Activated B cell treated with CpG ODN at 0.5 μM for 24 hours (primary cell): ENCODE data around the gene STPG2. TPM values are rescaled to one million over a fixed set of nuclear protein-coding genes. Genes with fewer than 3 reads are reported as not detected.

Source experiments
- ATAC-seq: fragments of 200-7000 bp; cut with Tn5 transposase; one replicate; pipeline ENCODE4 v1.10.0; 2021; ENCODE audit warnings: low read depth, mild to moderate bottlenecking, moderate library complexity
- CTCF ChIA-PET: fragments of 350-600 bp; sonication (Branson Sonifier 250); formaldehyde crosslinking; loops from one replicate; lab custom pipeline; 2021; ENCODE audit warnings: antibody characterized with exemption; lab: Charles Lee
- POLR2A ChIA-PET: fragments of 350-600 bp; sonication (Branson Sonifier 250); formaldehyde crosslinking; loops from one replicate; lab custom pipeline; 2021; ENCODE audit warnings: antibody characterized with exemption; lab: Charles Lee
- DNase-seq: peaks from one replicate; pipeline ENCODE4 v3.0.0; 2022
- H3K27ac Mint-ChIP-seq: one replicate; pipeline ENCODE4 v1.8.0; 2020; ENCODE audit warnings: mixed read lengths
- H3K27me3 Mint-ChIP-seq: one replicate; pipeline ENCODE4 v1.8.0; 2021; ENCODE audit warnings: mixed read lengths
- H3K36me3 Mint-ChIP-seq: one replicate; pipeline ENCODE4 v1.8.0; 2021; ENCODE audit warnings: low read depth, mixed read lengths
- H3K4me1 Mint-ChIP-seq: one replicate; pipeline ENCODE4 v1.8.0; 2021; ENCODE audit warnings: mixed read lengths
- H3K4me3 Mint-ChIP-seq: one replicate; pipeline ENCODE4 v1.8.0; 2020; ENCODE audit warnings: mild to moderate bottlenecking, mixed read lengths
- H3K9me3 Mint-ChIP-seq: one replicate; pipeline ENCODE4 v1.8.0; 2020; ENCODE audit warnings: mixed read lengths
- intact Hi-C: fragments of 100-400 bp; cut with micrococcal nuclease; formaldehyde crosslinking; loops from one replicate; pipeline ENCODE4 v1.15.1; 2024
- total RNA-seq: library from RNA; stranded (reverse); gene quantifications from 2 replicates; pipeline ENCODE4 v1.2.3, GENCODE V29; 2022
- TF ChIP-seq, protein P1 (sequence below): fragments of 200-600 bp; IDR thresholded peaks from one replicate; pipeline ENCODE4 v1.8.0; 2022; ENCODE audit warnings: antibody characterized with exemption, mild to moderate bottlenecking

Gene STPG2
- total RNA-seq, 1 donor from 2014 or later = 0.69 TPM

DNA sequence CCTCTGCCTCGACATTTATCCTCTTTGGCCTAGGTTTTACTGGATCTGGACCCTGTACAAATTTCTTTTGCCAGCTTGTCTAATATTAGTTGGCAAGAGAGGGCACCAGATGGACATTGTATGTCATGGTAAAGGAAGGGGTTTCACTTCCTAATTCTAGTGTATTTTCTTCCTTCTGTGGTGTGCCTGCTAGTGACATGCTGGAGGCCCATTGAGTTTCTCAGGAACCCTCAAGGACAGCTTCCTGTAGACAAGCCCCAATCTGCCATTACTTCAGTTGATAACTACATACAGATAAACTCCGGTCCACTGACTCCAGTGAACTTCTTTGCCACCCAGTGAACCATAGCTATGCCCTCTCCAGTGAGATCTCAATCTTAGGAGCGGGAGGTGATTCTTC is 116.9 kb downstream of the STPG2 start:
- H3K4me1 Mint-ChIP-seq = no peaks in the 10 kb centered on the region
- H3K9me3 Mint-ChIP-seq = peaks cover 9% of the 10 kb centered on the region
- DNase-seq = no peak
- H3K4me3 Mint-ChIP-seq = no peak overlapping the region
- H3K27ac Mint-ChIP-seq = no peak overlapping the region
- intact Hi-C loops = no loop called here
- ChIA-PET POLR2A (no interaction called here), CTCF (no interaction called here)
- no peaks in the 10 kb centered on the region for H3K27me3 Mint-ChIP-seq
- TF ChIP-seq, protein P1, sequence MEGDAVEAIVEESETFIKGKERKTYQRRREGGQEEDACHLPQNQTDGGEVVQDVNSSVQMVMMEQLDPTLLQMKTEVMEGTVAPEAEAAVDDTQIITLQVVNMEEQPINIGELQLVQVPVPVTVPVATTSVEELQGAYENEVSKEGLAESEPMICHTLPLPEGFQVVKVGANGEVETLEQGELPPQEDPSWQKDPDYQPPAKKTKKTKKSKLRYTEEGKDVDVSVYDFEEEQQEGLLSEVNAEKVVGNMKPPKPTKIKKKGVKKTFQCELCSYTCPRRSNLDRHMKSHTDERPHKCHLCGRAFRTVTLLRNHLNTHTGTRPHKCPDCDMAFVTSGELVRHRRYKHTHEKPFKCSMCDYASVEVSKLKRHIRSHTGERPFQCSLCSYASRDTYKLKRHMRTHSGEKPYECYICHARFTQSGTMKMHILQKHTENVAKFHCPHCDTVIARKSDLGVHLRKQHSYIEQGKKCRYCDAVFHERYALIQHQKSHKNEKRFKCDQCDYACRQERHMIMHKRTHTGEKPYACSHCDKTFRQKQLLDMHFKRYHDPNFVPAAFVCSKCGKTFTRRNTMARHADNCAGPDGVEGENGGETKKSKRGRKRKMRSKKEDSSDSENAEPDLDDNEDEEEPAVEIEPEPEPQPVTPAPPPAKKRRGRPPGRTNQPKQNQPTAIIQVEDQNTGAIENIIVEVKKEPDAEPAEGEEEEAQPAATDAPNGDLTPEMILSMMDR = no peak
- no peaks in the 10 kb centered on the region for H3K36me3 Mint-ChIP-seq
- ATAC-seq = no peak

GRCh38 chr4:98006814-98007412 is 136.4 kb downstream of the STPG2 start:
- no peaks in the 10 kb centered on the region for H3K4me1 Mint-ChIP-seq
- TF ChIP-seq, protein P1 = no peak
- H3K4me3 Mint-ChIP-seq = no peak overlapping the region
- no peaks in the 10 kb centered on the region for H3K36me3 Mint-ChIP-seq
- intact Hi-C loops = no loop called here
- ChIA-PET POLR2A (no interaction called here), CTCF (no interaction called here)
- no peak for ATAC-seq
- no peak overlapping the region for H3K27ac Mint-ChIP-seq
- H3K27me3 Mint-ChIP-seq = no peaks in the 10 kb centered on the region
- H3K9me3 Mint-ChIP-seq = peaks cover 32% of the 10 kb centered on the region
- no peak for DNase-seq

- TF ChIP-seq, protein P1 = no peak
- ChIA-PET POLR2A (no interaction called here), CTCF (no interaction called here)
- H3K4me1 Mint-ChIP-seq = no peaks in the 10 kb centered on the region
- DNase-seq = no peak
- no peak overlapping the region for H3K27ac Mint-ChIP-seq
- no peak for ATAC-seq
- H3K27me3 Mint-ChIP-seq = no peaks in the 10 kb centered on the region
- no peaks in the 10 kb centered on the region for H3K36me3 Mint-ChIP-seq
- H3K4me3 Mint-ChIP-seq = no peak overlapping the region
- intact Hi-C loops = no loop called here
- H3K9me3 Mint-ChIP-seq = peaks cover 25% of the 10 kb centered on the region
Measured at GRCh38 chr4:98006060-98006459, 137.2 kb downstream of the STPG2 start.

DNA sequence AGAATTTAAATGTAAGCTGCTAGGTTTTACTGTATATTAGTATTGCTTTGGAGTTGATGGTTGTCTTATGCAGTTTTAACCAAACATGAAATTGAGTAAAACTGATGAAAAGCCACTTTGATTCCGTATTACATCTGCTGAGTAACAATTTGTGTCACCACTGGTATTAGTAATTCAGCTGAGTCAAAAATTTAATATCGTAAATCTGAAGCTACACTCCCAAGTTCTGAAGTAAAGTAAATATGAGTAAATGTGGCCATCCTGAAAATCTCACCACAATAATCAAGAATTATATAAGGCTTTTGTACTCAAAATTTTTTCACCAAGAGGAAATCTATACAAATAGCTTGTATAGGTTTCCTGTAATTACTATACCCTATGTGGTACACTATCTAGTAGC is 142.3 kb downstream of the STPG2 start:
- Mint-ChIP-seq H3K36me3 (no peaks in the 10 kb centered on the region), H3K4me3 (no peak overlapping the region), H3K27me3 (no peaks in the 10 kb centered on the region), H3K9me3 (no peaks in the 10 kb centered on the region), H3K4me1 (no peaks in the 10 kb centered on the region), H3K27ac (no peak overlapping the region)
- ATAC-seq = no peak
- intact Hi-C loops = no loop called here
- no peak for DNase-seq
- TF ChIP-seq, protein P1 = no peak
- ChIA-PET CTCF (no interaction called here), POLR2A (no interaction called here)

DNA sequence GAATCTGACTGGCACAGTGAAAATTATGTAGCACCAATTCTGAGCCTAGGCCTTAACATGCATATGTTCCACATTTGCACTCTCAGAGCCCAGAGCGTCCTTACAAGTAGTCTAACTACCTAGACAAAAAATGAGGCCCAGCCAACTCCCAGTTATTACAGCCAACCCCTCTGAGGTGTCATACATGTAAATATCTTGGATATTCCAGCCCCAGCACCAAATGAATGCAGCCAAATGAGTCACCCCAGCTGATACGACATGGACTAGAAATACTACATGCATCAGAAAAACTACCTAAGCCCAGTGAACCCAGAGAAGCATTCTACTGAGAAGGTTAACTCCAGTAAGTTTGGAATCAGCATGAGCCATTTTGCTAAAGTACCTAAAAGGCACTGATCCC is 145.1 kb downstream of the STPG2 start:
- Mint-ChIP-seq H3K27me3 (no peaks in the 10 kb centered on the region), H3K4me3 (no peak overlapping the region), H3K36me3 (no peaks in the 10 kb centered on the region), H3K9me3 (peaks cover 8% of the 10 kb centered on the region), H3K4me1 (no peaks in the 10 kb centered on the region), H3K27ac (no peak overlapping the region)
- CTCF ChIA-PET = no interaction called here
- ATAC-seq (no peak), DNase-seq (no peak)
- POLR2A ChIA-PET = no interaction called here
- TF ChIP-seq, protein P1 = no peak
- intact Hi-C loops = no loop called here
